K562 (cell line): ENCODE data around the gene GEMIN5. TPM values are rescaled to one million over a fixed set of nuclear protein-coding genes. Genes with fewer than 3 reads are reported as not detected.

Experiments
- MCM3 ChIP-seq: fragments of 450-650 bp; IDR thresholded peaks from 2 replicates; pipeline ENCODE4 v1.6.1; 2016
- PRDM10 ChIP-seq: fragments of 450-650 bp; IDR thresholded peaks from 2 replicates; pipeline ENCODE4 v1.6.1; 2018; ENCODE audit not compliant: partially characterized antibody
- TOE1 ChIP-seq, 2 experiments: fragments of 450-650 bp in 1 of 2; sonication (generic) in 1 of 2; formaldehyde crosslinking in 1 of 2; IDR thresholded peaks; 2 replicates each; pipeline versions ENCODE4 v1.7.1 to v1.8.0; 2016 to 2022; ENCODE audit warnings: borderline replicate concordance in 2 of 2, mild to moderate bottlenecking in 2 of 2, antibody characterized with exemption in 1 of 2, inconsistent platforms in 1 of 2, low read depth in 1 of 2, missing genetic modification reagents in 1 of 2, moderate library complexity in 1 of 2
- U2AF1 ChIP-seq: fragments of 200-400 bp; formaldehyde crosslinking; optimal IDR thresholded peaks from 2 replicates; pipeline ENCODE3; 2017; ENCODE audit warnings: mild to moderate bottlenecking, low read depth, low read length, moderate library complexity
- XRCC5 ChIP-seq: fragments of 200-400 bp; formaldehyde crosslinking; IDR thresholded peaks from 2 replicates; pipeline ENCODE4 v1.6.1; 2017; ENCODE audit warnings: low read depth, mild to moderate bottlenecking, low read length
- ZBTB7A ChIP-seq: IDR thresholded peaks from 2 replicates; pipeline ENCODE4 v1.6.1; 2011; ENCODE audit warnings: low read depth, mild to moderate bottlenecking, low read length, moderate library complexity, borderline replicate concordance; ENCODE audit not compliant: control insufficient read depth
- ZNF318 ChIP-seq, 2 experiments: fragments of 450-650 bp; IDR thresholded peaks; 2 replicates each; pipeline ENCODE4 v1.6.1; 2016; ENCODE audit warnings: mild to moderate bottlenecking in 2 of 2, borderline replicate concordance in 1 of 2, low read depth in 1 of 2, moderate library complexity in 1 of 2
- ZNF384 ChIP-seq: IDR thresholded peaks from 2 replicates; pipeline ENCODE4 v1.6.1; 2012; ENCODE audit warnings: low read depth, low read length, improper control_type of control experiment
- polyA plus RNA-seq, 8 experiments: library from polyadenylated mRNA; depleted of rRNA in 4 of 8; stranded (reverse) in 5 of 8; unstranded in 3 of 8; fragments of >200 nt; fragmentation: Nextera tagmentation in 2 of 8; fragmentation: Illumina TruSeq in 1 of 8; extraction: Ambion mirVana in 2 of 8; extraction: Trizol in 1 of 8; gene quantifications; 2 replicates each; pipeline versions ENCODE4 v1.2.1 to v1.2.3, GENCODE V29; 2011 to 2014; ENCODE audit warnings: inconsistent platforms in 1 of 8, missing spikeins in 1 of 8
- total RNA-seq, 7 experiments: library from RNA; depleted of rRNA in 6 of 7; stranded (reverse); fragments of >200 nt in 6 of 7; fragmentation: Illumina TruSeq in 2 of 7; extraction: Trizol in 2 of 7; gene quantifications; 2 replicates each; pipeline versions ENCODE4 v1.2.1 to v1.2.3, GENCODE V29; 2011 to 2021; ENCODE audit warnings: low replicate concordance in 1 of 7
- TF ChIP-seq, protein P1 (sequence below): fragments of 250-450 bp; sonication (Bioruptor Pico); IDR thresholded peaks from 2 replicates; pipeline ENCODE4 v1.5.0; 2021; ENCODE audit warnings: mild to moderate bottlenecking, borderline replicate concordance
- TF ChIP-seq, protein P2 (sequence below): sonication (generic); formaldehyde crosslinking; IDR thresholded peaks from 2 replicates; pipeline ENCODE4 v1.8.1; 2023; ENCODE audit warnings: mild to moderate bottlenecking, missing genetic modification reagents

GEMIN5 gene
- total and polyA plus RNA-seq, 9 of the 15 experiments (the other 6 are each of a cell fraction or from before 2014, with no cell fraction given): 10.3 to 48.2 (median 34.7) TPM

GRCh38 chr5:154901276-154901675 lies 36.7 kb downstream of the GEMIN5 start (continued):
- no peak for TF ChIP-seq ZNF318 (IDR thresholded peaks at IDR 0.05; ENCODE audit: borderline replicate concordance in 1 of 2, low read depth in 1 of 2)
- TF ChIP-seq, protein P1, sequence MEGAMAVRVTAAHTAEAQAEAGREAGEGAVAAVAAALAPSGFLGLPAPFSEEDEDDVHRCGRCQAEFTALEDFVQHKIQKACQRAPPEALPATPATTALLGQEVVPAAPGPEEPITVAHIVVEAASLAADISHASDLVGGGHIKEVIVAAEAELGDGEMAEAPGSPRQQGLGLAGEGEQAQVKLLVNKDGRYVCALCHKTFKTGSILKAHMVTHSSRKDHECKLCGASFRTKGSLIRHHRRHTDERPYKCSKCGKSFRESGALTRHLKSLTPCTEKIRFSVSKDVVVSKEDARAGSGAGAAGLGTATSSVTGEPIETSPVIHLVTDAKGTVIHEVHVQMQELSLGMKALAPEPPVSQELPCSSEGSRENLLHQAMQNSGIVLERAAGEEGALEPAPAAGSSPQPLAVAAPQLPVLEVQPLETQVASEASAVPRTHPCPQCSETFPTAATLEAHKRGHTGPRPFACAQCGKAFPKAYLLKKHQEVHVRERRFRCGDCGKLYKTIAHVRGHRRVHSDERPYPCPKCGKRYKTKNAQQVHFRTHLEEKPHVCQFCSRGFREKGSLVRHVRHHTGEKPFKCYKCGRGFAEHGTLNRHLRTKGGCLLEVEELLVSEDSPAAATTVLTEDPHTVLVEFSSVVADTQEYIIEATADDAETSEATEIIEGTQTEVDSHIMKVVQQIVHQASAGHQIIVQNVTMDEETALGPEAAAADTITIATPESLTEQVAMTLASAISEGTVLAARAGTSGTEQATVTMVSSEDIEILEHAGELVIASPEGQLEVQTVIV: no peak
- TF ChIP-seq, protein P2, sequence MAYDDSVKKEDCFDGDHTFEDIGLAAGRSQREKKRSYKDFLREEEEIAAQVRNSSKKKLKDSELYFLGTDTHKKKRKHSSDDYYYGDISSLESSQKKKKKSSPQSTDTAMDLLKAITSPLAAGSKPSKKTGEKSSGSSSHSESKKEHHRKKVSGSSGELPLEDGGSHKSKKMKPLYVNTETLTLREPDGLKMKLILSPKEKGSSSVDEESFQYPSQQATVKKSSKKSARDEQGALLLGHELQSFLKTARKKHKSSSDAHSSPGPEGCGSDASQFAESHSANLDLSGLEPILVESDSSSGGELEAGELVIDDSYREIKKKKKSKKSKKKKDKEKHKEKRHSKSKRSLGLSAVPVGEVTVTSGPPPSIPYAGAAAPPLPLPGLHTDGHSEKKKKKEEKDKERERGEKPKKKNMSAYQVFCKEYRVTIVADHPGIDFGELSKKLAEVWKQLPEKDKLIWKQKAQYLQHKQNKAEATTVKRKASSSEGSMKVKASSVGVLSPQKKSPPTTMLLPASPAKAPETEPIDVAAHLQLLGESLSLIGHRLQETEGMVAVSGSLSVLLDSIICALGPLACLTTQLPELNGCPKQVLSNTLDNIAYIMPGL (CRISPR knock-in tag): no peak
- TF ChIP-seq ZBTB7A: no peak
- no peak for TF ChIP-seq ZNF384
- no peak for TF ChIP-seq PRDM10
- TF ChIP-seq TOE1 (IDR thresholded peaks at IDR 0.05; ENCODE audit: borderline replicate concordance): no peak
- no peak for TF ChIP-seq TOE1 (CRISPR knock-in tag; IDR thresholded peaks at IDR 0.05; ENCODE audit: borderline replicate concordance, low read depth)
- no peak for TF ChIP-seq MCM3
- no peak for TF ChIP-seq U2AF1
- no peak for TF ChIP-seq XRCC5
